H1 (cell line): ENCODE data around the gene ENTPD1. TPM values are rescaled to one million over a fixed set of nuclear protein-coding genes. Genes with fewer than 3 reads are reported as not detected.

Experiments
- CTCF ChIA-PET: fragments of 300-600 bp; sonication (Branson Sonifier 250); formaldehyde crosslinking; loops from one replicate; lab custom pipeline; 2021; ENCODE audit not compliant: partially characterized antibody; lab: Charles Lee
- POLR2A ChIA-PET: fragments of 300-600 bp; sonication (Branson Sonifier 250); formaldehyde crosslinking; loops from one replicate; lab custom pipeline; 2021; ENCODE audit warnings: inconsistent platforms; ENCODE audit not compliant: partially characterized antibody; lab: Charles Lee
- DNase-seq, 2 experiments: peaks; one replicate each; pipeline versions ENCODE4 v3.0.0 to v3.0.0-alpha.2; 2010 to 2022; ENCODE audit warnings: low spot score in 2 of 2, low read depth in 1 of 2, mixed read lengths in 1 of 2
- FAIRE-seq: peaks from 2 replicates; lab custom pipeline; 2011; peaks lifted over from hg19 to GRCh38; lab: Jason Lieb, UNC
- H2AFZ ChIP-seq: 2 replicates; pipeline ENCODE4 v1.8.1; 2012; ENCODE audit warnings: low read length, inconsistent platforms
- H2AK5ac ChIP-seq: 2 replicates; pipeline ENCODE4 v1.6.1; 2013; ENCODE audit warnings: low read depth, low read length
- H2BK120ac ChIP-seq: replicated peaks from 2 replicates; pipeline ENCODE3; 2013; ENCODE audit warnings: low read depth, low read length, inconsistent platforms
- H2BK12ac ChIP-seq: 2 replicates; pipeline ENCODE4 v1.6.1; 2013; ENCODE audit warnings: low read depth, low read length
- H2BK15ac ChIP-seq: 2 replicates; pipeline ENCODE4 v1.6.1; 2013; ENCODE audit warnings: low read length
- H2BK20ac ChIP-seq: 2 replicates; pipeline ENCODE4 v1.6.1; 2013; ENCODE audit warnings: low read length
- H2BK5ac ChIP-seq: 2 replicates; pipeline ENCODE4 v1.6.1; 2013; ENCODE audit warnings: low read depth, low read length
- H3K14ac ChIP-seq: 2 replicates; pipeline ENCODE4 v1.6.1; 2013; ENCODE audit warnings: inconsistent platforms; ENCODE audit not compliant: insufficient read length
- H3K18ac ChIP-seq: 2 replicates; pipeline ENCODE4 v1.6.1; 2013; ENCODE audit warnings: low read length; ENCODE audit errors: extremely low read depth
- H3K23ac ChIP-seq: 2 replicates; pipeline ENCODE4 v1.6.1; 2013; ENCODE audit warnings: inconsistent platforms; ENCODE audit not compliant: insufficient read length
- H3K23me2 ChIP-seq: 2 replicates; pipeline ENCODE4 v1.6.1; 2013; ENCODE audit warnings: low read depth, low read length
- H3K27ac ChIP-seq: 2 replicates; pipeline ENCODE4 v1.6.1; 2011; ENCODE audit warnings: low read depth, low read length, inconsistent platforms
- H3K27me3 ChIP-seq, 4 experiments: replicated peaks in 1 of 4; 1 replicate in 1 of 4; 2 replicates in 3 of 4; pipeline versions ENCODE4 v1.6.1 to v1.8.1; 2011 to 2013; ENCODE audit warnings: low read length in 3 of 4, mild to moderate bottlenecking in 3 of 4, inconsistent platforms in 2 of 4, mixed read lengths in 2 of 4, moderate library complexity in 1 of 4; ENCODE audit not compliant: control insufficient read depth in 3 of 4, insufficient read depth in 3 of 4; ENCODE audit errors: extremely low read depth in 1 of 4
- H3K36me3 ChIP-seq, 4 experiments: 2 replicates each; pipeline versions ENCODE4 v1.6.1 to v1.8.1; 2011 to 2013; ENCODE audit warnings: mild to moderate bottlenecking in 4 of 4, low read length in 3 of 4, moderate library complexity in 2 of 4, control low read depth in 1 of 4, inconsistent platforms in 1 of 4; ENCODE audit not compliant: insufficient read depth in 4 of 4, control insufficient read depth in 2 of 4
- H3K4ac ChIP-seq: replicated peaks from 2 replicates; pipeline ENCODE3; 2013; ENCODE audit warnings: low read length, low read depth, mixed read lengths, inconsistent platforms; ENCODE audit not compliant: insufficient read length
- H3K4me1 ChIP-seq, 4 experiments: replicated peaks in 1 of 4; 1 replicate in 1 of 4; 2 replicates in 3 of 4; pipeline versions ENCODE4 v1.6.1 to v1.8.1; 2011 to 2013; ENCODE audit warnings: low read length in 3 of 4, inconsistent platforms in 2 of 4, mixed read lengths in 1 of 4; ENCODE audit not compliant: insufficient read depth in 4 of 4, control insufficient read depth in 3 of 4
- H3K4me2 ChIP-seq, 2 experiments: 2 replicates each; pipeline versions ENCODE4 v1.6.1 to v1.8.1; 2011 to 2013; ENCODE audit warnings: low read depth in 2 of 2, low read length in 2 of 2, control low read depth in 1 of 2, inconsistent platforms in 1 of 2, mild to moderate bottlenecking in 1 of 2; ENCODE audit not compliant: insufficient read depth in 1 of 2
- H3K4me3 ChIP-seq, 4 experiments: fragments of 200-600, 300-600 bp in 1 of 4; sonication (generic), shearing (Covaris generic), sonication (Bioruptor Twin) in 1 of 4; 2 replicates each; pipeline versions ENCODE4 v1.5.1 to v1.8.1; 2011 to 2016; ENCODE audit warnings: low read length in 4 of 4, low read depth in 3 of 4, control low read depth in 2 of 4, inconsistent platforms in 2 of 4, mild to moderate bottlenecking in 2 of 4, mixed read lengths in 1 of 4, moderate library complexity in 1 of 4; ENCODE audit not compliant: insufficient read depth in 2 of 4; ENCODE audit errors: extremely low read depth in 1 of 4
- H3K56ac ChIP-seq: replicated peaks from 2 replicates; pipeline ENCODE3; 2013; ENCODE audit warnings: low read depth, mild to moderate bottlenecking, mixed read lengths, low read length, inconsistent platforms; ENCODE audit not compliant: insufficient read length
- H3K79me1 ChIP-seq: 2 replicates; pipeline ENCODE4 v1.6.1; 2013; ENCODE audit warnings: low read depth, low read length, control low read depth
- H3K79me2 ChIP-seq, 2 experiments: 2 replicates each; pipeline versions ENCODE4 v1.6.1 to v1.8.1; 2012 to 2013; ENCODE audit warnings: low read length in 2 of 2, mild to moderate bottlenecking in 2 of 2, inconsistent platforms in 1 of 2; ENCODE audit not compliant: insufficient read depth in 2 of 2, control insufficient read depth in 1 of 2
- H3K9ac ChIP-seq, 4 experiments: replicated peaks in 1 of 4; 1 replicate in 1 of 4; 2 replicates in 3 of 4; pipeline versions ENCODE4 v1.6.1 to v1.8.1; 2011 to 2013; ENCODE audit warnings: low read depth in 3 of 4, low read length in 3 of 4, control low read depth in 2 of 4, mild to moderate bottlenecking in 2 of 4, moderate library complexity in 2 of 4, inconsistent platforms in 1 of 4; ENCODE audit errors: extremely low read depth in 1 of 4
- H3K9me3 ChIP-seq, 2 experiments: 2 replicates each; pipeline versions ENCODE4 v1.6.1 to v1.8.1; 2012 to 2013; ENCODE audit warnings: mild to moderate bottlenecking in 2 of 2, moderate library complexity in 2 of 2, control low read depth in 1 of 2, inconsistent platforms in 1 of 2, low read depth in 1 of 2, low read length in 1 of 2, mixed read lengths in 1 of 2; ENCODE audit not compliant: insufficient read depth in 2 of 2
- H4K20me1 ChIP-seq, 2 experiments: replicated peaks in 1 of 2; 2 replicates each; pipeline versions ENCODE3 to v1.8.1; 2011 to 2013; ENCODE audit warnings: inconsistent platforms in 2 of 2, low read length in 2 of 2, mild to moderate bottlenecking in 1 of 2; ENCODE audit not compliant: insufficient read depth in 2 of 2, control insufficient read depth in 1 of 2
- H4K5ac ChIP-seq: 2 replicates; pipeline ENCODE4 v1.6.1; 2013; ENCODE audit warnings: low read length, low read depth, mixed read lengths, inconsistent platforms; ENCODE audit not compliant: insufficient read length
- H4K8ac ChIP-seq: 2 replicates; pipeline ENCODE4 v1.8.0; 2013; ENCODE audit warnings: mild to moderate bottlenecking, moderate library complexity, low read length, inconsistent platforms; ENCODE audit not compliant: insufficient read depth; ENCODE audit errors: extremely low read depth
- H4K91ac ChIP-seq: replicated peaks from 2 replicates; pipeline ENCODE3; 2013; ENCODE audit warnings: low read length, mixed read lengths, inconsistent platforms; ENCODE audit not compliant: insufficient read length
- SP4 ChIP-seq: IDR thresholded peaks from 2 replicates; pipeline ENCODE4 v1.6.1; 2012; ENCODE audit warnings: low read length, inconsistent platforms
- WGBS, 2 experiments: shearing (Covaris generic) in 1 of 2; methylation state at CpG; one replicate each; pipeline versions ENCODE4 v1.1.6 to v1.1.7; 2013 to 2015; ENCODE audit warnings: low lambda C conversion rate in 2 of 2, mixed read lengths in 2 of 2, inconsistent platforms in 1 of 2, low coverage in 1 of 2, missing lambda C conversion rate in 1 of 2; ENCODE audit not compliant: insufficient replicate concordance in 2 of 2, insufficient coverage in 1 of 2, insufficient read length in 1 of 2; ENCODE audit errors: extremely low coverage in 1 of 2, missing lambda C conversion rate in 1 of 2; 5-methylcytosine and 5-hydroxymethylcytosine counted together
- polyA plus RNA-seq, 7 experiments: library from polyadenylated mRNA; depleted of rRNA in 3 of 7; stranded (reverse) in 5 of 7; unstranded in 2 of 7; fragments of >200 nt in 5 of 7; fragments of 200-250 nt in 2 of 7; gene quantifications; 1 replicate in 5 of 7; 2 replicates in 1 of 7; 4 replicates in 1 of 7; pipeline versions ENCODE4 v1.2.1 to v1.2.3, GENCODE V29; 2011 to 2013; ENCODE audit warnings: missing spikeins in 2 of 7, mixed read lengths in 2 of 7
- total RNA-seq: library from RNA; stranded (reverse); fragmentation: NEBNext Ultra II Directional; extraction: Animal tissue kit (Norgen Biotek cat#: 25700); gene quantifications from 2 replicates; pipeline ENCODE4 v1.2.1, GENCODE V29; 2021

ENTPD1 gene
- total and polyA plus RNA-seq, 2 of the 8 experiments (the other 6 are each of a cell fraction or from before 2014, with no cell fraction given), result 2.2 to 2.5 TPM

- no peak for FAIRE-seq
- H4K20me1 ChIP-seq, result no peaks in the 10 kb centered on the region
- peaks cover 0 to 8% (median 1%) of the 10 kb centered on the region in 4 experiments; a peak in 3 of 8 replicates for H3K36me3 ChIP-seq
- H3K79me1 ChIP-seq, result no peaks in the 10 kb centered on the region
- no peak overlapping the region for H4K8ac ChIP-seq
- no peak overlapping the region for H4K91ac ChIP-seq
- H3K14ac ChIP-seq, result no peak overlapping the region
- H3K9ac ChIP-seq, result no peak overlapping the region
- H3K4me3 ChIP-seq, result peak overlapping the region in 3 of 4 experiments; percentile 73 to 77 (median 75); a peak in 4 of 8 replicates
- no peak overlapping the region for H2BK20ac ChIP-seq
- no peak overlapping the region for H3K27ac ChIP-seq
- POLR2A ChIA-PET, result interaction anchor here (0.9 to 1.6 kb wide), 3 partner anchors 16 to 222 kb away, joined by 3 to 4 read pairs (median 3); partner anchors contain the start of gene ZNF518A
- no peak overlapping the region for H3K18ac ChIP-seq
- no peak for DNase-seq
- no peaks in the 10 kb centered on the region for H3K4me1 ChIP-seq
- H3K23ac ChIP-seq, result no peak overlapping the region
- 0 out of 2 replicates have a peak overlapping the region, but pooled peaks have one; percentile 95 for H2BK5ac ChIP-seq
- no peak overlapping the region for H2BK120ac ChIP-seq
- 54% methylated on average over 4 of the region's 4 CpGs; no CpG with 5 or more reads in 1 of the 2 experiments for WGBS, 2 experiments
- H2AK5ac ChIP-seq, result no peak overlapping the region
- H4K5ac ChIP-seq, result no peak overlapping the region
- peaks cover 8% of the 10 kb centered on the region; the same call in 1 of the 2 replicates for H3K23me2 ChIP-seq
- CTCF ChIA-PET, result interaction anchor here (0.6 to 1.7 kb wide), 3 partner anchors 66 to 323 kb away, joined by 3 to 6 read pairs (median 3); partner anchors contain the start of gene TCTN3
- H3K9me3 ChIP-seq, result no peaks in the 10 kb centered on the region
- no peak overlapping the region for H3K4ac ChIP-seq
- no peaks in the 10 kb centered on the region for H3K27me3 ChIP-seq
- H3K79me2 ChIP-seq, result no peaks in the 10 kb centered on the region
- H2BK15ac ChIP-seq, result no peak overlapping the region
- peak overlapping the region; percentile 99 for H2AFZ ChIP-seq
- no peak overlapping the region for H2BK12ac ChIP-seq
- H3K4me2 ChIP-seq, result peak overlapping the region; percentile 70 to 87
- H3K56ac ChIP-seq, result no peak overlapping the region
- no peak for TF ChIP-seq SP4
These were observed 152.5 kb downstream of the ENTPD1 start for GRCh38 chr10:95908450-95908849.
